Liver (tissue), 9 donors: ENCODE data around the gene GSTT2B. TPM values are rescaled to one million over a fixed set of nuclear protein-coding genes. Genes with fewer than 3 reads are reported as not detected.
A peak's percentile ranks its signal among the peaks of the same experiment; 100 is the strongest.

Experiments
- DNase-seq: peaks from one replicate; pipeline ENCODE4 v3.0.0-alpha.2; 2017; ENCODE audit warnings: low spot score
- H3K27ac ChIP-seq, 2 donors: one replicate each; pipeline ENCODE4 v1.7.0; 2013; ENCODE audit warnings: inconsistent platforms in 2 of 2, low read length in 2 of 2, control low read depth in 1 of 2, low read depth in 1 of 2, mild to moderate bottlenecking in 1 of 2
- H3K27me3 ChIP-seq, 4 donors: one replicate each; pipeline versions ENCODE4 v1.6.1 to v1.7.0; 2013; ENCODE audit warnings: low read length in 3 of 4, inconsistent platforms in 1 of 4, mild to moderate bottlenecking in 1 of 4, moderate library complexity in 1 of 4; ENCODE audit not compliant: control insufficient read depth in 4 of 4, insufficient read depth in 4 of 4
- H3K36me3 ChIP-seq, 4 donors: one replicate each; pipeline versions ENCODE4 v1.6.1 to v1.7.0; 2013; ENCODE audit warnings: low read length in 3 of 4, mild to moderate bottlenecking in 3 of 4, low read depth in 1 of 4, moderate library complexity in 1 of 4; ENCODE audit not compliant: control insufficient read depth in 4 of 4, insufficient read depth in 3 of 4
- H3K4me1 ChIP-seq, 4 donors: one replicate each; pipeline versions ENCODE4 v1.6.1 to v1.7.0; 2013; ENCODE audit warnings: low read length in 3 of 4, mild to moderate bottlenecking in 3 of 4, moderate library complexity in 1 of 4; ENCODE audit not compliant: control insufficient read depth in 4 of 4, insufficient read depth in 4 of 4
- H3K4me3 ChIP-seq, 3 donors: one replicate each; pipeline versions ENCODE4 v1.6.1 to v1.7.0; 2013; ENCODE audit warnings: low read length in 3 of 3, control low read depth in 1 of 3, low read depth in 1 of 3, mild to moderate bottlenecking in 1 of 3
- H3K9ac ChIP-seq, 2 donors: one replicate each; pipeline ENCODE4 v1.7.0; 2013; ENCODE audit warnings: low read length in 2 of 2, mild to moderate bottlenecking in 2 of 2, moderate library complexity in 2 of 2, control low read depth in 1 of 2, low read depth in 1 of 2
- H3K9me3 ChIP-seq, 4 donors: one replicate each; pipeline versions ENCODE4 v1.6.1 to v1.7.0; 2013; ENCODE audit warnings: low read length in 3 of 4; ENCODE audit not compliant: control insufficient read depth in 4 of 4
- ATF3 ChIP-seq: IDR thresholded peaks from 2 replicates; pipeline ENCODE4 v1.6.1; 2016; ENCODE audit warnings: antibody characterized with exemption
- CTCF ChIP-seq: fragments of 150-350 bp; IDR thresholded peaks from 2 replicates; pipeline ENCODE4 v1.5.1; 2017; ENCODE audit warnings: improper control_type of control experiment, low read depth, low read length; ENCODE audit not compliant: missing input control
- EGR1 ChIP-seq, 2 donors: IDR thresholded peaks; 2 replicates each; pipeline ENCODE4 v1.6.1; 2016 to 2018; ENCODE audit warnings: antibody characterized with exemption in 2 of 2, low read depth in 2 of 2
- FOXA1 ChIP-seq: IDR thresholded peaks from 2 replicates; pipeline ENCODE4 v1.6.1; 2016; ENCODE audit warnings: antibody characterized with exemption
- FOXA2 ChIP-seq: IDR thresholded peaks from 2 replicates; pipeline ENCODE4 v1.6.1; 2016; ENCODE audit warnings: antibody characterized with exemption
- GABPA ChIP-seq, 2 donors: IDR thresholded peaks in 1 of 2; conservative IDR thresholded peaks in 1 of 2; 2 replicates each; pipeline ENCODE4 v1.6.1; 2016; ENCODE audit warnings: antibody characterized with exemption in 2 of 2, mild to moderate bottlenecking in 1 of 2, moderate library complexity in 1 of 2
- HNF4A ChIP-seq, 2 donors: conservative IDR thresholded peaks; 2 replicates each; pipeline ENCODE4 v1.6.1; 2016; ENCODE audit warnings: antibody characterized with exemption in 2 of 2, mild to moderate bottlenecking in 2 of 2
- HNF4G ChIP-seq: IDR thresholded peaks from 2 replicates; pipeline ENCODE4 v1.6.1; 2016; ENCODE audit warnings: antibody characterized with exemption
- JUND ChIP-seq, 2 donors: IDR thresholded peaks; 2 replicates each; pipeline ENCODE4 v1.6.1; 2016; ENCODE audit warnings: antibody characterized with exemption in 2 of 2
- NR2F2 ChIP-seq: IDR thresholded peaks from 2 replicates; pipeline ENCODE4 v1.6.1; 2016; ENCODE audit warnings: antibody characterized with exemption
- REST ChIP-seq: IDR thresholded peaks from 2 replicates; pipeline ENCODE4 v1.6.1; 2016; ENCODE audit warnings: antibody characterized with exemption, mild to moderate bottlenecking
- RXRA ChIP-seq, 2 donors: IDR thresholded peaks; 2 replicates each; pipeline ENCODE4 v1.6.1; 2017 to 2018; ENCODE audit warnings: antibody characterized with exemption in 2 of 2, mild to moderate bottlenecking in 1 of 2
- SP1 ChIP-seq: IDR thresholded peaks from 2 replicates; pipeline ENCODE4 v1.6.1; 2018; ENCODE audit warnings: antibody characterized with exemption, mild to moderate bottlenecking
- TAF1 ChIP-seq: conservative IDR thresholded peaks from 2 replicates; pipeline ENCODE4 v1.6.1; 2016; ENCODE audit warnings: antibody characterized with exemption, mild to moderate bottlenecking
- YY1 ChIP-seq: IDR thresholded peaks from 2 replicates; pipeline ENCODE4 v1.6.1; 2016; ENCODE audit warnings: antibody characterized with exemption, mild to moderate bottlenecking
- ZBTB33 ChIP-seq: IDR thresholded peaks from 2 replicates; pipeline ENCODE4 v1.6.1; 2016; ENCODE audit warnings: antibody characterized with exemption
- WGBS: extraction: QIAGEN DNeasy Blood & Tissue Kit; methylation state at CpG from one replicate; pipeline ENCODE4 v1.1.7; 2013; 5-methylcytosine and 5-hydroxymethylcytosine counted together
- polyA plus RNA-seq, 2 donors: library from polyadenylated mRNA; stranded (reverse) in 1 of 2; unstranded in 1 of 2; fragments of 200-250 nt in 1 of 2; fragments of >200 nt in 1 of 2; fragmentation: Nextera tagmentation in 1 of 2; extraction: Ambion mirVana in 1 of 2; gene quantifications; one replicate each; pipeline versions ENCODE4 v1.2.1 to v1.2.3, GENCODE V29; 2013 to 2015
- total RNA-seq, 2 donors: library from RNA; depleted of rRNA; stranded (reverse); fragments of >200 nt; gene quantifications; one replicate each; pipeline ENCODE4 v1.2.3, GENCODE V29; 2014
- donor health status: healthy.
- donor health status: healthy.
- donor health status: healthy.
- donor health status: healthy.
- donor health status: healthy.

GSTT2B gene
- total and polyA plus RNA-seq, 4 donors: 8.0 to 16.8 (median 11.3) TPM

- WGBS: 78% methylated on average over 3 of the region's 3 CpGs
- H3K4me1 ChIP-seq: peaks cover 0 to 22% (median 5%) of the 10 kb centered on the region in 4 donors
- H3K27ac ChIP-seq: no peak overlapping the region
- H3K4me3 ChIP-seq: no peak overlapping the region
- H3K27me3 ChIP-seq: no peaks in the 10 kb centered on the region
- H3K36me3 ChIP-seq: peaks cover 0 to 2% (median 0%) of the 10 kb centered on the region in 4 donors
- TF ChIP-seq FOXA1 (no peak), REST (no peak), CTCF (no peak), HNF4G (no peak), GABPA (IDR thresholded peaks at IDR 0.05 in 1 of 2, conservative IDR thresholded peaks at IDR 0.05 in 1 of 2) (no peak), ATF3 (no peak), JUND (IDR thresholded peaks at IDR 0.05) (no peak), HNF4A (conservative IDR thresholded peaks at IDR 0.05) (no peak), SP1 (no peak), NR2F2 (no peak), YY1 (no peak), RXRA (IDR thresholded peaks at IDR 0.05) (no peak), ZBTB33 (no peak), TAF1 (no peak), EGR1 (IDR thresholded peaks at IDR 0.05; ENCODE audit: low read depth in 2 of 2) (no peak)
- no peak for DNase-seq
- H3K9ac ChIP-seq: no peak overlapping the region
- no peaks in the 10 kb centered on the region for H3K9me3 ChIP-seq
These were observed 45.7 kb downstream of the GSTT2B start for GRCh38 chr22:23915290-23915689.

- WGBS: 1% methylated on average over 44 of the region's 44 CpGs
- Histone ChIP-seq H3K9me3 (no peaks in the 10 kb centered on the region), H3K36me3 (peaks cover 0 to 2% (median 0%) of the 10 kb centered on the region in 4 donors), H3K4me3 (peak overlapping the region; percentile 45 to 62 (median 58)), H3K4me1 (peaks cover 0 to 23% (median 5%) of the 10 kb centered on the region in 4 donors), H3K27me3 (no peaks in the 10 kb centered on the region), H3K9ac (peak overlapping the region; percentile 45 to 73), H3K27ac (peak overlapping the region; percentile 72 to 79)
- DNase-seq: peak; percentile 98
- peak in 1 of 2 donors; percentile 28 for TF ChIP-seq HNF4A (conservative IDR thresholded peaks at IDR 0.05)
- no peak for TF ChIP-seq ATF3
- peak; percentile 19 for TF ChIP-seq HNF4G
- peak; percentile 79 for TF ChIP-seq SP1
- peak; percentile 46 for TF ChIP-seq FOXA1
- no peak for TF ChIP-seq CTCF
- TF ChIP-seq REST: peak; percentile 90
- peak; percentile 72 for TF ChIP-seq YY1
- peak; percentile 63 to 85 for TF ChIP-seq GABPA (IDR thresholded peaks at IDR 0.05 in 1 of 2, conservative IDR thresholded peaks at IDR 0.05 in 1 of 2)
- no peak for TF ChIP-seq FOXA2
- peak; percentile 49 to 52 for TF ChIP-seq RXRA (IDR thresholded peaks at IDR 0.05)
These were observed 47.2 kb downstream of the GSTT2B start for GRCh38 chr22:23913661-23914353.
